GM21528 (cell line): ENCODE measurements around the gene KSR1.

Source experiments
- ATAC-seq: cut with Tn5 transposase; IDR thresholded peaks from one replicate; pipeline ENCODE4 v1.9.1; 2021; ENCODE audit warnings: mild to moderate bottlenecking, moderate library complexity; ENCODE audit not compliant: unreplicated experiment, low FRiP score

KSR1 gene

GRCh38 chr17:27471321-27472269, 15.3 kb downstream of the KSR1 start:
- ATAC-seq: peak; percentile 55

- no peak for ATAC-seq
These were observed 17.0 kb downstream of the KSR1 start for GRCh38 chr17:27473190-27473747.

GRCh38 chr17:27473748-27474609, 17.7 kb downstream of the KSR1 start:
- peak; percentile 31 for ATAC-seq

GRCh38 chr17:27475070-27475673, 18.9 kb downstream of the KSR1 start:
- ATAC-seq: no peak

GRCh38 chr17:27475981-27476895, 20.0 kb downstream of the KSR1 start:
- ATAC-seq: no peak

- no peak for ATAC-seq
These were observed 21.0 kb downstream of the KSR1 start for GRCh38 chr17:27477050-27477888.

GRCh38 chr17:27477971-27478684, 21.9 kb downstream of the KSR1 start:
- ATAC-seq: no peak

GRCh38 chr17:27478901-27479538, 22.8 kb downstream of the KSR1 start:
- no peak for ATAC-seq

- no peak for ATAC-seq
These were observed 23.6 kb downstream of the KSR1 start for GRCh38 chr17:27479838-27480237.

- no peak for ATAC-seq
These were observed 24.5 kb downstream of the KSR1 start for GRCh38 chr17:27480699-27481098.

GRCh38 chr17:27481327-27481726, 25.1 kb downstream of the KSR1 start:
- ATAC-seq: no peak

- ATAC-seq: no peak
These were observed 28.9 kb downstream of the KSR1 start for GRCh38 chr17:27485125-27485524.

GRCh38 chr17:27485716-27486495, 29.7 kb downstream of the KSR1 start:
- no peak for ATAC-seq

- ATAC-seq: no peak
These were observed 30.5 kb downstream of the KSR1 start for GRCh38 chr17:27486741-27487140.

- no peak for ATAC-seq
These were observed 32.0 kb downstream of the KSR1 start for GRCh38 chr17:27488231-27488630.

GRCh38 chr17:27489045-27489715, 32.9 kb downstream of the KSR1 start:
- ATAC-seq: no peak
